Fibroblast of mammary gland (primary cell): ENCODE data around the gene RBSN.

Experiments
- DNase-seq: peaks from one replicate; pipeline ENCODE4 v3.0.0-alpha.2; 2010; ENCODE audit warnings: low read depth
- H3K4me3 ChIP-seq: 2 replicates; pipeline ENCODE4 v1.5.1; 2011; ENCODE audit warnings: low read depth, mild to moderate bottlenecking, low read length, moderate library complexity; ENCODE audit not compliant: control insufficient read depth
- CTCF ChIP-seq: conservative IDR thresholded peaks from 2 replicates; pipeline ENCODE4 v1.5.1; 2011; ENCODE audit warnings: low read depth, low read length, inconsistent platforms; ENCODE audit not compliant: control insufficient read depth, insufficient read depth

RBSN gene

DNA sequence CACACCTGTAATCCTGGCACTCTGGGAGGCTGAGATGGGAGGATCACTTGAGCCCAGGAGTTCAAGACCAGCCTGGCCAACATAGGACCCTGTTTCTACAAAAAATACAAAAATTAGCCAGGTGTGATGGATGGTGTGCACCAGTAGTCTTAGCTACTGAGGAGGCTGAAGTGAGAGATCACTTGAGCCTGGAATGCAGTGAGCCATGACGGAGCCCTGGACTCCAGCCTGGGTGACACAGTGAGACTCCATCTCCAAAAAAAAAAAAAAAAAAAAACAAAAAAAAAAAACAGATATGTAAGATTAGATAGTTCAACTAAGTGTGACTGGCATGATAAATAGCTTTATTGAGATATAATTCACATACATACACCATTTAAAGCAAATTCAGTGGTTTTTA is 9.7 kb downstream of the RBSN start:
- no peak overlapping the region for H3K4me3 ChIP-seq
- no peak for DNase-seq
- TF ChIP-seq CTCF = no peak

GRCh38 chr3:15086699-15087098 is 12.2 kb downstream of the RBSN start:
- TF ChIP-seq CTCF = no peak
- no peak for DNase-seq
- no peak overlapping the region for H3K4me3 ChIP-seq

GRCh38 chr3:15086263-15086662 is 12.7 kb downstream of the RBSN start:
- no peak overlapping the region for H3K4me3 ChIP-seq
- DNase-seq = no peak
- TF ChIP-seq CTCF = no peak

- peak; percentile 26 for DNase-seq
- no peak for TF ChIP-seq CTCF
- no peak overlapping the region for H3K4me3 ChIP-seq
These were observed 15.7 kb downstream of the RBSN start for GRCh38 chr3:15083252-15083651.

- TF ChIP-seq CTCF = no peak
- no peak overlapping the region for H3K4me3 ChIP-seq
- DNase-seq = peak; percentile 75
These were observed 16.8 kb downstream of the RBSN start for GRCh38 chr3:15081960-15082664.

GRCh38 chr3:15079091-15079490 is 19.9 kb downstream of the RBSN start:
- H3K4me3 ChIP-seq = no peak overlapping the region
- no peak for DNase-seq
- no peak for TF ChIP-seq CTCF

- no peak for TF ChIP-seq CTCF
- no peak overlapping the region for H3K4me3 ChIP-seq
- no peak for DNase-seq
These were observed 24.4 kb downstream of the RBSN start for GRCh38 chr3:15074500-15074899.
